ENCODE results near the gene SLC41A2.
"Not testable (repeated sequence)": the region's sequence is repeated elsewhere in the genome, so short reads cannot be mapped to it uniquely, and the experiment has no call there.

Gene SLC41A2

GRCh38 chr12:104963757-104964156, 5.7 kb upstream of the SLC41A2 start:
- DNase-seq (ENCODE audit: low read depth) = no peak

GRCh38 chr12:104960464-104960863, 2.4 kb upstream of the SLC41A2 start:
- DNase-seq (ENCODE audit: low read depth) = no peak

GRCh38 chr12:104959335-104959841, 1.3 kb upstream of the SLC41A2 start:
- DNase-seq (ENCODE audit: low read depth) = no peak

GRCh38 chr12:104958805-104959334, 780 bp upstream of the SLC41A2 start:
- no peak for DNase-seq (ENCODE audit: low read depth)

GRCh38 chr12:104957719-104958000, 430 bp downstream of the SLC41A2 start:
- no peak for DNase-seq (ENCODE audit: low read depth)

- DNase-seq (ENCODE audit: low read depth) = no peak
Observed at GRCh38 chr12:104956870-104957718, 996 bp downstream of the SLC41A2 start.

- no peak for DNase-seq (ENCODE audit: low read depth)
Observed at GRCh38 chr12:104955703-104956102, 2.4 kb downstream of the SLC41A2 start.

- no peak for DNase-seq (ENCODE audit: low read depth)
Observed at GRCh38 chr12:104953323-104953722, 4.8 kb downstream of the SLC41A2 start.

GRCh38 chr12:104952816-104953215, 5.3 kb downstream of the SLC41A2 start:
- DNase-seq (ENCODE audit: low read depth) = no peak

- DNase-seq (ENCODE audit: low read depth) = no peak
Observed at GRCh38 chr12:104951759-104952509, 6.2 kb downstream of the SLC41A2 start.

GRCh38 chr12:104948716-104949115, 9.4 kb downstream of the SLC41A2 start:
- not testable (repeated sequence) for DNase-seq (ENCODE audit: low read depth)

- no peak for DNase-seq (ENCODE audit: low read depth)
Observed at GRCh38 chr12:104944252-104944651, 13.8 kb downstream of the SLC41A2 start.

- DNase-seq (ENCODE audit: low read depth) = not testable (repeated sequence)
Observed at GRCh38 chr12:104943401-104943800, 14.7 kb downstream of the SLC41A2 start.

- no peak for DNase-seq (ENCODE audit: low read depth)
Observed at GRCh38 chr12:104942075-104942474, 16.0 kb downstream of the SLC41A2 start.

- DNase-seq (ENCODE audit: low read depth) = no peak
Observed at GRCh38 chr12:104941454-104941853, 16.6 kb downstream of the SLC41A2 start.

- DNase-seq (ENCODE audit: low read depth) = no peak
Observed at GRCh38 chr12:104939089-104939488, 19.0 kb downstream of the SLC41A2 start.

GRCh38 chr12:104938371-104938770, 19.7 kb downstream of the SLC41A2 start:
- DNase-seq (ENCODE audit: low read depth) = no peak

- DNase-seq (ENCODE audit: low read depth) = no peak
Observed at GRCh38 chr12:104935886-104936285, 22.2 kb downstream of the SLC41A2 start.

- DNase-seq (ENCODE audit: low read depth) = no peak
Observed at GRCh38 chr12:104933778-104934177, 24.3 kb downstream of the SLC41A2 start.

- no peak for DNase-seq (ENCODE audit: low read depth)
Observed at GRCh38 chr12:104933128-104933527, 25.0 kb downstream of the SLC41A2 start.

- no peak for DNase-seq (ENCODE audit: low read depth)
Observed at GRCh38 chr12:104930388-104931326, 27.4 kb downstream of the SLC41A2 start.

- DNase-seq (ENCODE audit: low read depth) = no peak
Observed at GRCh38 chr12:104929977-104930376, 28.1 kb downstream of the SLC41A2 start.
